H9 (cell line): ENCODE measurements around the gene LRRIQ4. TPM values are rescaled to one million over a fixed set of nuclear protein-coding genes. Genes with fewer than 3 reads are reported as not detected.

Experiments
- DNase-seq: peaks from one replicate; pipeline ENCODE4 v3.0.0-alpha.2; 2017
- H2AFZ ChIP-seq: one replicate; pipeline ENCODE4 v1.6.1; 2013; ENCODE audit warnings: mild to moderate bottlenecking, low read length, control low read depth, moderate library complexity
- H2AK5ac ChIP-seq: 2 replicates; pipeline ENCODE4 v1.6.1; 2013; ENCODE audit warnings: low read length, control low read depth, mixed read lengths; ENCODE audit not compliant: insufficient read length
- H2BK120ac ChIP-seq: one replicate; pipeline ENCODE4 v1.6.1; 2013; ENCODE audit warnings: low read depth, mild to moderate bottlenecking, low read length, control low read depth, inconsistent platforms; ENCODE audit not compliant: poor library complexity, severe bottlenecking
- H2BK12ac ChIP-seq: 2 replicates; pipeline ENCODE4 v1.6.1; 2013; ENCODE audit warnings: low read length, control low read depth, mixed read lengths, low read depth; ENCODE audit not compliant: insufficient read length
- H2BK15ac ChIP-seq: 2 replicates; pipeline ENCODE4 v1.6.1; 2013; ENCODE audit warnings: low read depth, low read length, control low read depth
- H2BK20ac ChIP-seq: one replicate; pipeline ENCODE4 v1.6.1; 2013; ENCODE audit warnings: low read depth, mild to moderate bottlenecking, low read length, control low read depth, inconsistent platforms; ENCODE audit not compliant: poor library complexity, severe bottlenecking
- H2BK5ac ChIP-seq: 2 replicates; pipeline ENCODE4 v1.6.1; 2013; ENCODE audit warnings: low read length, control low read depth, mixed read lengths; ENCODE audit not compliant: insufficient read length
- H3K14ac ChIP-seq: 2 replicates; pipeline ENCODE4 v1.6.1; 2013; ENCODE audit warnings: low read length, control low read depth; ENCODE audit not compliant: insufficient read depth
- H3K18ac ChIP-seq: 2 replicates; pipeline ENCODE4 v1.6.1; 2013; ENCODE audit warnings: low read depth, mild to moderate bottlenecking, mixed read lengths, low read length, control low read depth; ENCODE audit not compliant: insufficient read length
- H3K23ac ChIP-seq: 2 replicates; pipeline ENCODE4 v1.6.1; 2013; ENCODE audit warnings: low read length, control low read depth, mixed read lengths, low read depth; ENCODE audit not compliant: insufficient read length
- H3K23me2 ChIP-seq: 2 replicates; pipeline ENCODE4 v1.6.1; 2013; ENCODE audit warnings: low read depth, mild to moderate bottlenecking, mixed read lengths, low read length, control low read depth; ENCODE audit not compliant: insufficient read length, poor library complexity, severe bottlenecking
- H3K27ac ChIP-seq: 2 replicates; pipeline ENCODE4 v1.5.1; 2013; ENCODE audit warnings: low read length, control low read depth, mixed read lengths, low read depth; ENCODE audit not compliant: insufficient read length
- H3K27me3 ChIP-seq: 2 replicates; pipeline ENCODE4 v1.6.1; 2013; ENCODE audit warnings: low read length, control low read depth, inconsistent platforms; ENCODE audit not compliant: insufficient read depth
- H3K4ac ChIP-seq: 2 replicates; pipeline ENCODE4 v1.6.1; 2013; ENCODE audit warnings: low read depth, mild to moderate bottlenecking, control low read depth, inconsistent platforms, low read length, moderate library complexity
- H3K4me1 ChIP-seq: 2 replicates; pipeline ENCODE4 v1.6.1; 2013; ENCODE audit warnings: low read length, control low read depth, inconsistent platforms; ENCODE audit not compliant: insufficient read depth
- H3K4me2 ChIP-seq: 2 replicates; pipeline ENCODE4 v1.6.1; 2013; ENCODE audit warnings: low read length, control low read depth, mixed read lengths; ENCODE audit not compliant: insufficient read length, insufficient read depth
- H3K56ac ChIP-seq: 2 replicates; pipeline ENCODE4 v1.6.1; 2013; ENCODE audit warnings: low read depth, mild to moderate bottlenecking, mixed read lengths, low read length, control low read depth; ENCODE audit not compliant: insufficient read length
- H3K79me1 ChIP-seq: 2 replicates; pipeline ENCODE4 v1.6.1; 2013; ENCODE audit warnings: low read depth, mild to moderate bottlenecking, moderate library complexity, low read length, control low read depth, inconsistent platforms; ENCODE audit not compliant: insufficient read depth, poor library complexity, severe bottlenecking
- H3K79me2 ChIP-seq: 2 replicates; pipeline ENCODE4 v1.6.1; 2013; ENCODE audit warnings: low read length, control low read depth, inconsistent platforms; ENCODE audit not compliant: insufficient read depth
- H3K9ac ChIP-seq: 2 replicates; pipeline ENCODE4 v1.6.1; 2013; ENCODE audit warnings: low read length, control low read depth, mixed read lengths; ENCODE audit not compliant: insufficient read length; ENCODE audit errors: extremely low read depth
- H3K9me3 ChIP-seq: one replicate; pipeline ENCODE4 v1.6.1; 2013; ENCODE audit warnings: low read depth, low read length, inconsistent platforms; ENCODE audit not compliant: control insufficient read depth
- H3T11ph ChIP-seq: one replicate; pipeline ENCODE4 v1.6.1; 2013; ENCODE audit warnings: mild to moderate bottlenecking, low read length, control low read depth, inconsistent platforms
- H4K20me1 ChIP-seq: one replicate; pipeline ENCODE4 v1.6.1; 2013; ENCODE audit not compliant: control insufficient read depth, insufficient read length, insufficient read depth
- H4K5ac ChIP-seq: 2 replicates; pipeline ENCODE4 v1.6.1; 2013; ENCODE audit warnings: low read depth, mild to moderate bottlenecking, mixed read lengths, low read length, control low read depth; ENCODE audit not compliant: insufficient read length
- H4K8ac ChIP-seq: replicated peaks from 2 replicates; pipeline ENCODE4 v1.6.1; 2013; ENCODE audit warnings: low read length, control low read depth, mixed read lengths, low read depth; ENCODE audit not compliant: insufficient read length
- H4K91ac ChIP-seq: 2 replicates; pipeline ENCODE4 v1.6.1; 2013; ENCODE audit warnings: low read depth, mild to moderate bottlenecking, moderate library complexity, mixed read lengths, low read length, control low read depth; ENCODE audit not compliant: insufficient read length
- H3K27ac Mint-ChIP-seq, 3 experiments: 2 replicates in 2 of 3; 3 replicates in 1 of 3; pipeline ENCODE4 v1.8.0; 2020 to 2021; ENCODE audit warnings: mixed read lengths in 3 of 3, mild to moderate bottlenecking in 1 of 3, moderate library complexity in 1 of 3
- H3K27me3 Mint-ChIP-seq: 2 replicates; pipeline ENCODE4 v1.8.0; 2021; ENCODE audit warnings: low read depth, mild to moderate bottlenecking, moderate library complexity, mixed read lengths
- H3K36me3 Mint-ChIP-seq, 3 experiments: 2 replicates in 2 of 3; 3 replicates in 1 of 3; pipeline ENCODE4 v1.8.0; 2020 to 2021; ENCODE audit warnings: low read depth in 3 of 3, mixed read lengths in 3 of 3; ENCODE audit not compliant: insufficient read depth in 1 of 3
- H3K4me1 Mint-ChIP-seq, 2 experiments: 2 replicates each; pipeline ENCODE4 v1.8.0; 2020; ENCODE audit warnings: mixed read lengths in 2 of 2
- H3K4me3 Mint-ChIP-seq, 2 experiments: 2 replicates in 1 of 2; 3 replicates in 1 of 2; pipeline ENCODE4 v1.8.0; 2020 to 2021; ENCODE audit warnings: mild to moderate bottlenecking in 2 of 2, mixed read lengths in 2 of 2, moderate library complexity in 1 of 2
- H3K9me3 Mint-ChIP-seq, 2 experiments: 2 replicates in 1 of 2; 3 replicates in 1 of 2; pipeline ENCODE4 v1.8.0; 2020; ENCODE audit warnings: mild to moderate bottlenecking in 2 of 2, mixed read lengths in 2 of 2, moderate library complexity in 1 of 2
- CTCF ChIP-seq: fragments of 200-600 bp; sonication (generic); conservative IDR thresholded peaks from 3 replicates; pipeline ENCODE4 v1.8.0; 2021; ENCODE audit warnings: antibody characterized with exemption, mild to moderate bottlenecking
- WGBS: extraction: QIAGEN DNeasy Blood & Tissue Kit; methylation state at CpG from one replicate; pipeline ENCODE4 v1.1.7; 2013; ENCODE audit warnings: missing lambda C conversion rate, low lambda C conversion rate, mixed read lengths; ENCODE audit not compliant: insufficient read length; ENCODE audit errors: extremely low coverage; 5-methylcytosine and 5-hydroxymethylcytosine counted together
- total RNA-seq: library from RNA; stranded (reverse); gene quantifications from 2 replicates; pipeline ENCODE4 v1.2.1, GENCODE V29; 2021

LRRIQ4 gene
- total RNA-seq, 1 experiment from 2014 or later, result not detected

- no peaks in the 10 kb centered on the region for H3K9me3 ChIP-seq
Measured at GRCh38 chr3:169879013-169879557, 66.4 kb downstream of the LRRIQ4 start.

More at GRCh38 chr3:169879013-169879557, 66.4 kb downstream of the LRRIQ4 start:
- no peak overlapping the region for H2BK15ac ChIP-seq
- Mint-ChIP-seq H3K27me3 (no peaks in the 10 kb centered on the region; the same call in 1 of the 2 replicates), H3K4me1 (no peaks in the 10 kb centered on the region), H3K36me3 (peaks cover 0 to 4% (median 0%) of the 10 kb centered on the region in 3 experiments; a peak in 1 of 7 replicates), H3K4me3 (no peak overlapping the region), H3K27ac (no peak overlapping the region), H3K9me3 (peaks cover 0 to 3% of the 10 kb centered on the region in 2 experiments; a peak in 2 of 5 replicates)
- no peak overlapping the region for H2AK5ac ChIP-seq
- no peak overlapping the region for H4K91ac ChIP-seq
- no CpG with 5 or more reads among the region's 8 CpGs for WGBS
- peaks cover 2% of the 10 kb centered on the region for H3K23me2 ChIP-seq
- H3K18ac ChIP-seq, result no peak overlapping the region
- H3K14ac ChIP-seq, result no peak overlapping the region
- no peak overlapping the region for H3K23ac ChIP-seq
- H3K4me1 ChIP-seq, result no peaks in the 10 kb centered on the region
- no peaks in the 10 kb centered on the region for H3K79me2 ChIP-seq
- no peak overlapping the region for H3K27ac ChIP-seq
- H4K8ac ChIP-seq, result no peak overlapping the region
- no peak overlapping the region for H2BK120ac ChIP-seq
- H4K5ac ChIP-seq, result no peak overlapping the region
- DNase-seq, result no peak
- no peak overlapping the region for H3K4me2 ChIP-seq
- no peak overlapping the region for H2BK12ac ChIP-seq
- H3K56ac ChIP-seq, result no peak overlapping the region
- H2BK5ac ChIP-seq, result no peak overlapping the region
- H3K4ac ChIP-seq, result no peak overlapping the region
- no peaks in the 10 kb centered on the region for H3K79me1 ChIP-seq
- no peak overlapping the region for H3T11ph ChIP-seq
- no peak overlapping the region for H2BK20ac ChIP-seq
- no peak overlapping the region for H3K9ac ChIP-seq
- H4K20me1 ChIP-seq, result no peaks in the 10 kb centered on the region
- H3K27me3 ChIP-seq, result no peaks in the 10 kb centered on the region
- no peak for TF ChIP-seq CTCF
- H2AFZ ChIP-seq, result no peak overlapping the region
